ENCODE data around the gene MYO10.

Gene MYO10

GRCh38 chr5:16792598-16793275, 143.4 kb downstream of the MYO10 start:
- peaks cover 5% of the 10 kb centered on the region; the same call in 1 of the 2 replicates for H3K4me1 ChIP-seq (ENCODE audit: control insufficient read depth, insufficient read depth, low read length)
- no peak overlapping the region for H3K27ac ChIP-seq (ENCODE audit: extremely low read depth, low read depth, low read length)
- H3K36me3 ChIP-seq (ENCODE audit: control insufficient read depth in 2 of 2, insufficient read depth in 1 of 2, low read length in 2 of 2): no peaks in the 10 kb centered on the region; a peak in 1 of 3 replicates
- no peaks in the 10 kb centered on the region for H3K9me3 ChIP-seq (ENCODE audit: control insufficient read depth, insufficient read depth, low read depth, low read length)
- no peak overlapping the region for H3K4me3 ChIP-seq (ENCODE audit: low read depth, low read length)
- CTCF ChIA-PET: interaction anchor here (0.6 to 4.6 kb wide), 9 partner anchors 9 to 405 kb away, joined by 3 to 94 read pairs (median 5); no protein-coding TSS in a partner anchor
- TF ChIP-seq ZNF623 (tag by site-specific recombination; IDR thresholded peaks at IDR 0.05) (no peak), ZNF660 (tag by site-specific recombination; IDR thresholded peaks at IDR 0.05) (no peak), ZNF311 (tag by site-specific recombination; IDR thresholded peaks at IDR 0.05; ENCODE audit: borderline replicate concordance) (no peak), ZNF670 (tag by site-specific recombination; IDR thresholded peaks at IDR 0.05; ENCODE audit: low read depth) (no peak), INSM2 (tag by site-specific recombination; IDR thresholded peaks at IDR 0.05) (no peak), SCRT2 (tag by site-specific recombination; IDR thresholded peaks at IDR 0.05) (no peak), ELK4 (IDR thresholded peaks at IDR 0.05; ENCODE audit: borderline replicate concordance, low read depth, low read length) (no peak), ZNF558 (tag by site-specific recombination; IDR thresholded peaks at IDR 0.05) (no peak), ZNF2 (tag by site-specific recombination; IDR thresholded peaks at IDR 0.05) (no peak), ZNF571 (tag by site-specific recombination; IDR thresholded peaks at IDR 0.05) (no peak), ZNF121 (tag by site-specific recombination; IDR thresholded peaks at IDR 0.05) (no peak), BCL6B (tag by site-specific recombination; IDR thresholded peaks at IDR 0.05) (no peak), PATZ1 (tag by site-specific recombination; IDR thresholded peaks at IDR 0.05) (no peak), ZNF629 (tag by site-specific recombination; IDR thresholded peaks at IDR 0.05) (no peak), ZBTB49 (tag by site-specific recombination; IDR thresholded peaks at IDR 0.05; ENCODE audit: low read depth) (no peak), ZNF335 (tag by site-specific recombination; conservative IDR thresholded peaks at IDR 0.05) (no peak), ZNF639 (tag by site-specific recombination; IDR thresholded peaks at IDR 0.05) (no peak), ZNF645 (tag by site-specific recombination; IDR thresholded peaks at IDR 0.05) (no peak), KLF7 (tag by site-specific recombination; IDR thresholded peaks at IDR 0.05; ENCODE audit: borderline replicate concordance) (no peak), ZNF26 (tag by site-specific recombination; IDR thresholded peaks at IDR 0.05) (no peak)
- POLR2A ChIA-PET: no interaction called here
